ENCODE results near the gene ITGBL1. TPM values are rescaled to one million over a fixed set of nuclear protein-coding genes. Genes with fewer than 3 reads are reported as not detected.

Gene ITGBL1
- total and polyA plus RNA-seq, 7 donors: 0.16 to 15.0 (median 1.6) TPM; not detected in 1

GRCh38 chr13:101590479-101590878, 138.0 kb downstream of the ITGBL1 start:
- Histone ChIP-seq H3K4me1 (no peaks in the 10 kb centered on the region), H3K36me3 (no peaks in the 10 kb centered on the region), H3K27ac (no peak overlapping the region), H3K4me3 (no peak overlapping the region), H3K27me3 (no peaks in the 10 kb centered on the region), H3K9me3 (no peaks in the 10 kb centered on the region)
- DNase-seq: no peak
- intact Hi-C loops (cut with DNase I): no loop called here
- WGBS, 2 donors: 24 to 46% methylated on average over 4 of the region's 4 CpGs
- TF ChIP-seq POLR2AphosphoS5 (IDR thresholded peaks at IDR 0.05): no peak
- no peak for TF ChIP-seq POLR2A (IDR thresholded peaks at IDR 0.05)
- TF ChIP-seq EP300 (IDR thresholded peaks at IDR 0.05): no peak
- TF ChIP-seq CTCF (IDR thresholded peaks at IDR 0.05): no peak

- TF ChIP-seq POLR2A (IDR thresholded peaks at IDR 0.05) (no peak), POLR2AphosphoS5 (IDR thresholded peaks at IDR 0.05) (no peak), EP300 (IDR thresholded peaks at IDR 0.05) (no peak), CTCF (IDR thresholded peaks at IDR 0.05) (no peak)
- no peak overlapping the region for H3K4me3 ChIP-seq
- H3K9me3 ChIP-seq: no peaks in the 10 kb centered on the region
- WGBS, 2 donors: 77 to 92% methylated on average over 5 of the region's 5 CpGs
- H3K27me3 ChIP-seq: no peaks in the 10 kb centered on the region
- no peak overlapping the region for H3K27ac ChIP-seq
- H3K4me1 ChIP-seq: no peaks in the 10 kb centered on the region
- intact Hi-C loops (cut with DNase I): no loop called here
- no peaks in the 10 kb centered on the region for H3K36me3 ChIP-seq
- DNase-seq: no peak
These were observed 142.5 kb downstream of the ITGBL1 start for GRCh38 chr13:101594936-101595335.

- Histone ChIP-seq H3K9me3 (no peaks in the 10 kb centered on the region), H3K27me3 (no peaks in the 10 kb centered on the region), H3K4me3 (no peak overlapping the region), H3K36me3 (no peaks in the 10 kb centered on the region), H3K27ac (no peak overlapping the region), H3K4me1 (no peaks in the 10 kb centered on the region)
- DNase-seq: no peak
- TF ChIP-seq POLR2A (IDR thresholded peaks at IDR 0.05) (no peak), POLR2AphosphoS5 (IDR thresholded peaks at IDR 0.05) (no peak), CTCF (IDR thresholded peaks at IDR 0.05) (no peak), EP300 (IDR thresholded peaks at IDR 0.05) (no peak)
- WGBS, 2 donors: 73 to 88% methylated on average over 4 of the region's 4 CpGs
- intact Hi-C loops (cut with DNase I): no loop called here
These were observed 144.3 kb downstream of the ITGBL1 start for GRCh38 chr13:101596803-101597202.

GRCh38 chr13:101611491-101612475, 159.3 kb downstream of the ITGBL1 start:
- Histone ChIP-seq H3K27ac (no peak overlapping the region), H3K9me3 (no peaks in the 10 kb centered on the region), H3K4me1 (no peaks in the 10 kb centered on the region), H3K27me3 (no peaks in the 10 kb centered on the region), H3K4me3 (no peak overlapping the region), H3K36me3 (no peaks in the 10 kb centered on the region)
- 90% methylated on average over 5 of the region's 5 CpGs for WGBS, 2 donors
- DNase-seq: no peak
- no peak for TF ChIP-seq POLR2AphosphoS5 (IDR thresholded peaks at IDR 0.05)
- intact Hi-C loops (cut with DNase I): no loop called here

- no peaks in the 10 kb centered on the region for H3K4me1 ChIP-seq
- WGBS, 2 donors: 49 to 61% methylated on average over 7 of the region's 7 CpGs
- no peak for DNase-seq
These were observed 160.3 kb downstream of the ITGBL1 start for GRCh38 chr13:101612735-101613134.

More at GRCh38 chr13:101612735-101613134, 160.3 kb downstream of the ITGBL1 start:
- no peaks in the 10 kb centered on the region for H3K27me3 ChIP-seq
- TF ChIP-seq EP300 (IDR thresholded peaks at IDR 0.05) (no peak), POLR2A (IDR thresholded peaks at IDR 0.05) (no peak), CTCF (IDR thresholded peaks at IDR 0.05) (no peak), POLR2AphosphoS5 (IDR thresholded peaks at IDR 0.05) (no peak)
- intact Hi-C loops (cut with DNase I): no loop called here
- H3K36me3 ChIP-seq: no peaks in the 10 kb centered on the region
- H3K27ac ChIP-seq: no peak overlapping the region
- H3K9me3 ChIP-seq: no peaks in the 10 kb centered on the region
- no peak overlapping the region for H3K4me3 ChIP-seq

Measured in sigmoid colon (tissue), 7 donors.